Nephron (organoid): ENCODE results near the gene UNC79.

Experiments used
- H3K27ac Mint-ChIP-seq, 3 experiments: 2 replicates each; pipeline ENCODE4 v1.8.0; 2020; ENCODE audit warnings: mixed read lengths in 3 of 3, mild to moderate bottlenecking in 2 of 3, moderate library complexity in 1 of 3
- H3K27me3 Mint-ChIP-seq: 2 replicates; pipeline ENCODE4 v1.8.0; 2021; ENCODE audit warnings: low read depth, mild to moderate bottlenecking, moderate library complexity, mixed read lengths
- H3K36me3 Mint-ChIP-seq: 2 replicates; pipeline ENCODE4 v1.8.0; 2020; ENCODE audit warnings: low read depth, mixed read lengths
- H3K4me1 Mint-ChIP-seq: 2 replicates; pipeline ENCODE4 v1.8.0; 2020; ENCODE audit warnings: mixed read lengths
- H3K4me3 Mint-ChIP-seq, 3 experiments: 2 replicates each; pipeline ENCODE4 v1.8.0; 2020; ENCODE audit warnings: mild to moderate bottlenecking in 3 of 3, mixed read lengths in 3 of 3, moderate library complexity in 2 of 3
- H3K9me3 Mint-ChIP-seq: 2 replicates; pipeline ENCODE4 v1.8.0; 2020; ENCODE audit warnings: mixed read lengths
- TF ChIP-seq, protein P1 (sequence below), 3 experiments: fragments of 200-600 bp; sonication (generic); IDR thresholded peaks; one replicate each; pipeline ENCODE4 v1.5.0; 2021; ENCODE audit warnings: antibody characterized with exemption in 3 of 3; ENCODE audit not compliant: unreplicated experiment in 3 of 3

UNC79 gene

DNA sequence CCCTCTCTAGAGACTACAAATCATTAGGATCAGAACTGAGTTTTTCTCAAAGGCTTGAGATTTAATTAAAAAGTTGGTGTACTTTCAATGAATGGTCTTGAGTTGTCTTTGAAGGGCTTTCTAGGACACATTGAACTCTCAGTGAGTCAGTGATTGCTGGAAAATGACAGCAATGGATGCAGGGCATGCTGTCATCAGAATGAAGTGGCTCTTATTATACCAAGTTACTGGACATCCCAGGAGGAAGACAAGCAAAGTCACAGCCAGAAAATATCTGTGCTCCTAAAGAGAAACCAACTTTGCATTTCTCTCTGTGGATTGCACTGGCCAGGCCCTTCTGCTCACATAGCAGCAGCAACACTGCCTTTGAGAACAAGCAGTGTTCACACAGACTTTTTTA is 244.9 kb downstream of the UNC79 start:
- H3K9me3 Mint-ChIP-seq: no peaks in the 10 kb centered on the region
- TF ChIP-seq, protein P1, sequence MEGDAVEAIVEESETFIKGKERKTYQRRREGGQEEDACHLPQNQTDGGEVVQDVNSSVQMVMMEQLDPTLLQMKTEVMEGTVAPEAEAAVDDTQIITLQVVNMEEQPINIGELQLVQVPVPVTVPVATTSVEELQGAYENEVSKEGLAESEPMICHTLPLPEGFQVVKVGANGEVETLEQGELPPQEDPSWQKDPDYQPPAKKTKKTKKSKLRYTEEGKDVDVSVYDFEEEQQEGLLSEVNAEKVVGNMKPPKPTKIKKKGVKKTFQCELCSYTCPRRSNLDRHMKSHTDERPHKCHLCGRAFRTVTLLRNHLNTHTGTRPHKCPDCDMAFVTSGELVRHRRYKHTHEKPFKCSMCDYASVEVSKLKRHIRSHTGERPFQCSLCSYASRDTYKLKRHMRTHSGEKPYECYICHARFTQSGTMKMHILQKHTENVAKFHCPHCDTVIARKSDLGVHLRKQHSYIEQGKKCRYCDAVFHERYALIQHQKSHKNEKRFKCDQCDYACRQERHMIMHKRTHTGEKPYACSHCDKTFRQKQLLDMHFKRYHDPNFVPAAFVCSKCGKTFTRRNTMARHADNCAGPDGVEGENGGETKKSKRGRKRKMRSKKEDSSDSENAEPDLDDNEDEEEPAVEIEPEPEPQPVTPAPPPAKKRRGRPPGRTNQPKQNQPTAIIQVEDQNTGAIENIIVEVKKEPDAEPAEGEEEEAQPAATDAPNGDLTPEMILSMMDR (IDR thresholded peaks at IDR 0.05; ENCODE audit: unreplicated experiment in 3 of 3): no peak
- no peaks in the 10 kb centered on the region for H3K4me1 Mint-ChIP-seq
- no peaks in the 10 kb centered on the region for H3K36me3 Mint-ChIP-seq
- H3K4me3 Mint-ChIP-seq: no peak overlapping the region
- no peak overlapping the region for H3K27ac Mint-ChIP-seq
- H3K27me3 Mint-ChIP-seq: no peaks in the 10 kb centered on the region

- H3K4me1 Mint-ChIP-seq: no peaks in the 10 kb centered on the region
- no peaks in the 10 kb centered on the region for H3K9me3 Mint-ChIP-seq
- H3K27ac Mint-ChIP-seq: no peak overlapping the region
- H3K4me3 Mint-ChIP-seq: no peak overlapping the region
- H3K36me3 Mint-ChIP-seq: no peaks in the 10 kb centered on the region
- TF ChIP-seq, protein P1 (IDR thresholded peaks at IDR 0.05; ENCODE audit: unreplicated experiment in 3 of 3): no peak
- peaks cover 3% of the 10 kb centered on the region for H3K27me3 Mint-ChIP-seq
Measured at GRCh38 chr14:93676416-93676958, 245.7 kb downstream of the UNC79 start.

GRCh38 chr14:93682459-93682858 is 251.7 kb downstream of the UNC79 start:
- TF ChIP-seq, protein P1 (IDR thresholded peaks at IDR 0.05; ENCODE audit: unreplicated experiment in 3 of 3): no peak
- H3K4me3 Mint-ChIP-seq: no peak overlapping the region
- H3K9me3 Mint-ChIP-seq: no peaks in the 10 kb centered on the region
- no peaks in the 10 kb centered on the region for H3K36me3 Mint-ChIP-seq
- peaks cover 3% of the 10 kb centered on the region for H3K27me3 Mint-ChIP-seq
- no peak overlapping the region for H3K27ac Mint-ChIP-seq
- peaks cover 19% of the 10 kb centered on the region for H3K4me1 Mint-ChIP-seq

GRCh38 chr14:93683226-93683625 is 252.5 kb downstream of the UNC79 start:
- Mint-ChIP-seq H3K4me1 (peaks cover 22% of the 10 kb centered on the region), H3K27me3 (peaks cover 8% of the 10 kb centered on the region), H3K27ac (no peak overlapping the region), H3K4me3 (no peak overlapping the region), H3K36me3 (no peaks in the 10 kb centered on the region), H3K9me3 (no peaks in the 10 kb centered on the region)
- TF ChIP-seq, protein P1 (IDR thresholded peaks at IDR 0.05; ENCODE audit: unreplicated experiment in 3 of 3): no peak

GRCh38 chr14:93685121-93685895 is 254.6 kb downstream of the UNC79 start:
- H3K27me3 Mint-ChIP-seq: peaks cover 19% of the 10 kb centered on the region
- no peak overlapping the region for H3K4me3 Mint-ChIP-seq

More at GRCh38 chr14:93685121-93685895, 254.6 kb downstream of the UNC79 start:
- Mint-ChIP-seq H3K36me3 (no peaks in the 10 kb centered on the region), H3K9me3 (no peaks in the 10 kb centered on the region), H3K27ac (no peak overlapping the region), H3K4me1 (peaks cover 32% of the 10 kb centered on the region)
- TF ChIP-seq, protein P1 (IDR thresholded peaks at IDR 0.05; ENCODE audit: unreplicated experiment in 3 of 3): no peak
